Fibroblast of lung (primary cell): ENCODE measurements around the gene MYBPH. TPM values are rescaled to one million over a fixed set of nuclear protein-coding genes. Genes with fewer than 3 reads are reported as not detected.

ENCODE experiments used
- DNase-seq, 2 donors: peaks; one replicate each; pipeline versions ENCODE4 v3.0.0 to v3.0.0-alpha.2; 2010; ENCODE audit warnings: low read depth in 2 of 2
- H2AFZ ChIP-seq: 2 replicates; pipeline ENCODE4 v1.5.1; 2012; ENCODE audit warnings: low read length, control low read depth, inconsistent platforms
- H3K27ac ChIP-seq: 2 replicates; pipeline ENCODE4 v1.5.1; 2011; ENCODE audit warnings: low read length, control low read depth; ENCODE audit not compliant: insufficient read depth
- H3K27me3 ChIP-seq: 2 replicates; pipeline ENCODE4 v1.5.1; 2011; ENCODE audit warnings: mild to moderate bottlenecking, low read length; ENCODE audit not compliant: control insufficient read depth, insufficient read depth
- H3K36me3 ChIP-seq: 2 replicates; pipeline ENCODE4 v1.5.1; 2011; ENCODE audit warnings: low read length; ENCODE audit not compliant: control insufficient read depth, insufficient read depth
- H3K4me1 ChIP-seq: 2 replicates; pipeline ENCODE4 v1.5.1; 2011; ENCODE audit warnings: low read length; ENCODE audit not compliant: control insufficient read depth, insufficient read depth; ENCODE audit errors: extremely low read depth
- H3K4me2 ChIP-seq: 2 replicates; pipeline ENCODE4 v1.5.1; 2011; ENCODE audit warnings: low read length, control low read depth; ENCODE audit not compliant: insufficient read depth; ENCODE audit errors: extremely low read depth
- H3K4me3 ChIP-seq, 4 experiments: fragments of 200-600 bp in 1 of 4; sonication (generic) in 1 of 4; replicated peaks in 1 of 4; 2 replicates each; pipeline ENCODE4 v1.5.1; 2011 to 2016; ENCODE audit warnings: low read length in 4 of 4, low read depth in 3 of 4, mild to moderate bottlenecking in 3 of 4, control low read depth in 2 of 4, inconsistent platforms in 1 of 4, mixed read lengths in 1 of 4; ENCODE audit not compliant: insufficient read depth in 1 of 4; ENCODE audit errors: control extremely low read depth in 1 of 4
- H3K79me2 ChIP-seq: 2 replicates; pipeline ENCODE4 v1.5.1; 2012; ENCODE audit warnings: mild to moderate bottlenecking, low read length, inconsistent platforms; ENCODE audit not compliant: control insufficient read depth, insufficient read depth
- H3K9ac ChIP-seq: 2 replicates; pipeline ENCODE4 v1.5.1; 2011; ENCODE audit warnings: mild to moderate bottlenecking, low read length, control low read depth; ENCODE audit not compliant: insufficient read depth
- H3K9me3 ChIP-seq: 2 replicates; pipeline ENCODE4 v1.5.1; 2012; ENCODE audit warnings: low read depth, low read length; ENCODE audit not compliant: control insufficient read depth, insufficient read depth
- H4K20me1 ChIP-seq: 2 replicates; pipeline ENCODE4 v1.5.1; 2011; ENCODE audit warnings: low read length; ENCODE audit not compliant: control insufficient read depth, insufficient read depth; ENCODE audit errors: extremely low read depth
- EZH2 ChIP-seq: IDR thresholded peaks from 2 replicates; pipeline ENCODE4 v1.5.1; 2012; ENCODE audit warnings: low read length, control low read depth, mild to moderate bottlenecking; ENCODE audit errors: missing control alignments
- polyA plus RNA-seq, 2 donors: library from polyadenylated mRNA; depleted of rRNA in 1 of 2; stranded (reverse) in 1 of 2; unstranded in 1 of 2; fragments of >200 nt; gene quantifications; 2 replicates each; pipeline ENCODE4 v1.2.1, GENCODE V29; 2011 to 2012; ENCODE audit warnings: missing spikeins in 1 of 2
- total RNA-seq: library from RNA; depleted of rRNA; stranded (reverse); fragments of >200 nt; gene quantifications from 2 replicates; pipeline ENCODE4 v1.2.1, GENCODE V29; 2014
- TF ChIP-seq, protein P1 (sequence below), 2 donors: IDR thresholded peaks in 1 of 2; conservative IDR thresholded peaks in 1 of 2; 1 replicate in 1 of 2; 2 replicates in 1 of 2; pipeline ENCODE4 v1.5.1; 2011 to 2012; ENCODE audit warnings: low read length in 2 of 2, control low read depth in 1 of 2, inconsistent platforms in 1 of 2, low read depth in 1 of 2, mild to moderate bottlenecking in 1 of 2

The MYBPH gene
- total and polyA plus RNA-seq, 2 donors (not counting 1 experiment from before 2014, with no cell fraction given) = 0.17 to 5.5 TPM

GRCh38 chr1:203158960-203159665 lies 16.5 kb downstream of the MYBPH start:
- no peak for DNase-seq

DNA sequence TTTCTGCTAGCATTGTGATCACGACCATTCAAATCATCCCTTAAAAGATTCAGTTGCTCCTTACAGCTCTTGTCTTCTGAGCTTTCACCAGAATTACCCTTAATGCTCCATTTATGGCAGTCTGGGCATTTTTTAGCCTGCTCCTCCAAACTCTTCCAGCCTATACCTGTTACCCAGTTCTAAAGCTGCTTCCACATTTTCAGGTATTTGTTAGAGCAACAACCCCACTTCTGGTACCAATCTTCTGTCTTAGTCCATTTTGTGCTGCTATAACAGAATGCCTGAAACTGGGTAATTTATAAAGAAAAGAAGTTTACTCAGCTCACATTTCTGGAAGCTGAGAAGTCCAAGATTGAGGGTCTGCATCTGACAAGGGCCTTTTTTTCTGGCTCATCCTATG lies 17.2 kb downstream of the MYBPH start:
- Histone ChIP-seq H4K20me1 (no peaks in the 10 kb centered on the region), H3K27ac (no peak overlapping the region), H3K36me3 (no peaks in the 10 kb centered on the region), H3K9me3 (no peaks in the 10 kb centered on the region), H3K4me3 (no peak overlapping the region), H2AFZ (no peak overlapping the region), H3K4me2 (no peak overlapping the region), H3K27me3 (peaks cover 9% of the 10 kb centered on the region), H3K79me2 (no peaks in the 10 kb centered on the region), H3K9ac (no peak overlapping the region), H3K4me1 (peaks cover 9% of the 10 kb centered on the region)
- no peak for DNase-seq
- TF ChIP-seq EZH2 = no peak
- TF ChIP-seq, protein P1, sequence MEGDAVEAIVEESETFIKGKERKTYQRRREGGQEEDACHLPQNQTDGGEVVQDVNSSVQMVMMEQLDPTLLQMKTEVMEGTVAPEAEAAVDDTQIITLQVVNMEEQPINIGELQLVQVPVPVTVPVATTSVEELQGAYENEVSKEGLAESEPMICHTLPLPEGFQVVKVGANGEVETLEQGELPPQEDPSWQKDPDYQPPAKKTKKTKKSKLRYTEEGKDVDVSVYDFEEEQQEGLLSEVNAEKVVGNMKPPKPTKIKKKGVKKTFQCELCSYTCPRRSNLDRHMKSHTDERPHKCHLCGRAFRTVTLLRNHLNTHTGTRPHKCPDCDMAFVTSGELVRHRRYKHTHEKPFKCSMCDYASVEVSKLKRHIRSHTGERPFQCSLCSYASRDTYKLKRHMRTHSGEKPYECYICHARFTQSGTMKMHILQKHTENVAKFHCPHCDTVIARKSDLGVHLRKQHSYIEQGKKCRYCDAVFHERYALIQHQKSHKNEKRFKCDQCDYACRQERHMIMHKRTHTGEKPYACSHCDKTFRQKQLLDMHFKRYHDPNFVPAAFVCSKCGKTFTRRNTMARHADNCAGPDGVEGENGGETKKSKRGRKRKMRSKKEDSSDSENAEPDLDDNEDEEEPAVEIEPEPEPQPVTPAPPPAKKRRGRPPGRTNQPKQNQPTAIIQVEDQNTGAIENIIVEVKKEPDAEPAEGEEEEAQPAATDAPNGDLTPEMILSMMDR (conservative IDR thresholded peaks at IDR 0.05 in 1 of 2, IDR thresholded peaks at IDR 0.05 in 1 of 2; ENCODE audit: low read depth in 1 of 2, low read length in 2 of 2) = no peak

More at GRCh38 chr1:203158960-203159665, 16.5 kb downstream of the MYBPH start:
- no peak overlapping the region for H3K27ac ChIP-seq
- no peak overlapping the region for H3K9ac ChIP-seq
- no peak overlapping the region for H2AFZ ChIP-seq
- no peak for TF ChIP-seq EZH2
- TF ChIP-seq, protein P1 (conservative IDR thresholded peaks at IDR 0.05 in 1 of 2, IDR thresholded peaks at IDR 0.05 in 1 of 2; ENCODE audit: low read depth in 1 of 2, low read length in 2 of 2) = no peak
- peaks cover 12% of the 10 kb centered on the region for H3K27me3 ChIP-seq
- no peaks in the 10 kb centered on the region for H3K79me2 ChIP-seq
- no peak overlapping the region for H3K4me2 ChIP-seq
- H3K9me3 ChIP-seq = no peaks in the 10 kb centered on the region
- no peaks in the 10 kb centered on the region for H3K36me3 ChIP-seq
- no peak overlapping the region for H3K4me3 ChIP-seq
- no peaks in the 10 kb centered on the region for H4K20me1 ChIP-seq
- peaks cover 2% of the 10 kb centered on the region for H3K4me1 ChIP-seq

DNA sequence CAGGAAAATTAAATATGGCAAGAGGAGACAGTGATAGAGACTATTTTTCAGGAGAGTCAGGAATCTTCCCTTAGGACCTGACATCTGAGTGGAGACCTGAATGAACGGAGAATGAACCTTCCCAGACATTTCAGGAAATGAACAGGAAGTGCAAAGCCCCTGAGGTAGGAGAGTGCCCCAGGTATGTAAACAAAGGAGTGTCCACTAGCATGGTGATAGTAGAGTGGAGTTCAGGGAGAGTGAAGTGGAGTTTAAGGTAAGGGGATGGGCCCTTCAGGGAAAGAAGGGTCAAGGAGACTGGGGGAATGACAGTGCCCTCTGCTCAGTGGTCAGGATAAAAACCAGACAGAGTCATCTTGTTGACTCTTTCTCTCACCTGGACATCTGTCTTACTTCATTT lies 19.3 kb downstream of the MYBPH start:
- DNase-seq = no peak

More for the DNA sequence above, 19.3 kb downstream of the MYBPH start:
- Histone ChIP-seq H3K9ac (no peak overlapping the region), H3K27me3 (peaks cover 4% of the 10 kb centered on the region), H2AFZ (no peak overlapping the region), H3K27ac (no peak overlapping the region), H3K79me2 (no peaks in the 10 kb centered on the region), H3K36me3 (no peaks in the 10 kb centered on the region), H4K20me1 (no peaks in the 10 kb centered on the region), H3K9me3 (no peaks in the 10 kb centered on the region), H3K4me3 (no peak overlapping the region), H3K4me2 (no peak overlapping the region), H3K4me1 (peaks cover 18% of the 10 kb centered on the region)
- TF ChIP-seq, protein P1 (conservative IDR thresholded peaks at IDR 0.05 in 1 of 2, IDR thresholded peaks at IDR 0.05 in 1 of 2; ENCODE audit: low read depth in 1 of 2, low read length in 2 of 2) = no peak
- no peak for TF ChIP-seq EZH2
